Measurements from ENCODE around the gene RUSC2. TPM values are rescaled to one million over a fixed set of nuclear protein-coding genes. Genes with fewer than 3 reads are reported as not detected.
"Not testable (repeated sequence)": the region's sequence is repeated elsewhere in the genome, so short reads cannot be mapped to it uniquely, and the experiment has no call there.

Gene RUSC2
- total RNA-seq, 1 donor from 2014 or later = 27.5 TPM

DNA sequence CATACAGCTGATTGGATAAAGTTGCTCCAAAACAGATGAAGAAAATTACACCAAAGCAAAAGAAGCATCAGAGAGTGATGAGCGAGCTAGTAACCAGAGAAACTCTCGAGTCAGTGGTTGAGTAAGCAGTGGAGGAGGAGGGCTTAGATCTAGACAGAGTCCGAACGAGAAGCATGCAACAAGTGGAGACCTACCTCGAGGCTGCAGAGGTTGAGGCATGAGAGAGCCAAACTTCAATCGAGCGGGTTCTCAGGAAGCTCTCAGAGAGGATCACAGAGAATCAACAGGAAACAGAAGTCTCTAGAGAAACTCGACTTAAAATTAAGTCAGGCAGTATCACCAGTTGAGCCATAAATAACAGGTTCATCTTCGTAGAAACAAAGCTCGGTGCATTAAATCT, 6.1 kb downstream of the RUSC2 start:
- TF ChIP-seq, protein P1, sequence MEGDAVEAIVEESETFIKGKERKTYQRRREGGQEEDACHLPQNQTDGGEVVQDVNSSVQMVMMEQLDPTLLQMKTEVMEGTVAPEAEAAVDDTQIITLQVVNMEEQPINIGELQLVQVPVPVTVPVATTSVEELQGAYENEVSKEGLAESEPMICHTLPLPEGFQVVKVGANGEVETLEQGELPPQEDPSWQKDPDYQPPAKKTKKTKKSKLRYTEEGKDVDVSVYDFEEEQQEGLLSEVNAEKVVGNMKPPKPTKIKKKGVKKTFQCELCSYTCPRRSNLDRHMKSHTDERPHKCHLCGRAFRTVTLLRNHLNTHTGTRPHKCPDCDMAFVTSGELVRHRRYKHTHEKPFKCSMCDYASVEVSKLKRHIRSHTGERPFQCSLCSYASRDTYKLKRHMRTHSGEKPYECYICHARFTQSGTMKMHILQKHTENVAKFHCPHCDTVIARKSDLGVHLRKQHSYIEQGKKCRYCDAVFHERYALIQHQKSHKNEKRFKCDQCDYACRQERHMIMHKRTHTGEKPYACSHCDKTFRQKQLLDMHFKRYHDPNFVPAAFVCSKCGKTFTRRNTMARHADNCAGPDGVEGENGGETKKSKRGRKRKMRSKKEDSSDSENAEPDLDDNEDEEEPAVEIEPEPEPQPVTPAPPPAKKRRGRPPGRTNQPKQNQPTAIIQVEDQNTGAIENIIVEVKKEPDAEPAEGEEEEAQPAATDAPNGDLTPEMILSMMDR (IDR thresholded peaks at IDR 0.05; ENCODE audit: borderline replicate concordance) = no peak
- H3K36me3 ChIP-seq = peaks cover 11% of the 10 kb centered on the region
- peaks cover 5% of the 10 kb centered on the region for H3K9me3 ChIP-seq (replicated peaks)
- H3K4me1 ChIP-seq = peaks cover 56% of the 10 kb centered on the region
- peak overlapping the region; percentile 0 for H3K27ac ChIP-seq (replicated peaks)
- intact Hi-C loops (cut with micrococcal nuclease) = no loop called here
- DNase-seq = no peak
- H3K27me3 ChIP-seq (ENCODE audit: low read depth) = no peaks in the 10 kb centered on the region
- no peak overlapping the region for H3K4me3 ChIP-seq

DNA sequence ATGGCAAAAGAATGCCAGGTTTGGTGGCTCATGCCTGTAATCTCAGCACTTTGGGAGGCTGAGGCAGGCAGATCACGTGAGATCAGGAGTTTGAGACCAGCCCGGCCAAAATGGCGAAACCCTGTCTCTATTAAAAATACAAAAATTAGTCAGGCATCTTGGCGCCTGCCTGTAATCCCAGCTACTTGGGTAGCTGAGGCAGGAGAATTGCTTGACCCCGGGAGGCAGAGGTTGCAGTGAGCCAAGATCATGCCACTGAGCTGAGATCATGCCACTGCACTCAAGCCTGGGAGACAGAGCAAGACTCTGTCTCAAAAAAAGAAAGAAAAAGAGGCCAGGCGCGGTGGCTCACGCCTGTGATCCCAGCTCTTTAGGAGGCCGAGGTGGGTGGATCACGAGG, 8.3 kb downstream of the RUSC2 start:
- Histone ChIP-seq H3K36me3 (peaks cover 11% of the 10 kb centered on the region), H3K4me1 (peaks cover 52% of the 10 kb centered on the region), H3K27ac (replicated peaks) (peak overlapping the region; percentile 74)
- H3K9me3 ChIP-seq (replicated peaks); intact Hi-C loops (cut with micrococcal nuclease); DNase-seq; H3K27me3 ChIP-seq (ENCODE audit: low read depth); H3K4me3 ChIP-seq: not testable (repeated sequence)

DNA sequence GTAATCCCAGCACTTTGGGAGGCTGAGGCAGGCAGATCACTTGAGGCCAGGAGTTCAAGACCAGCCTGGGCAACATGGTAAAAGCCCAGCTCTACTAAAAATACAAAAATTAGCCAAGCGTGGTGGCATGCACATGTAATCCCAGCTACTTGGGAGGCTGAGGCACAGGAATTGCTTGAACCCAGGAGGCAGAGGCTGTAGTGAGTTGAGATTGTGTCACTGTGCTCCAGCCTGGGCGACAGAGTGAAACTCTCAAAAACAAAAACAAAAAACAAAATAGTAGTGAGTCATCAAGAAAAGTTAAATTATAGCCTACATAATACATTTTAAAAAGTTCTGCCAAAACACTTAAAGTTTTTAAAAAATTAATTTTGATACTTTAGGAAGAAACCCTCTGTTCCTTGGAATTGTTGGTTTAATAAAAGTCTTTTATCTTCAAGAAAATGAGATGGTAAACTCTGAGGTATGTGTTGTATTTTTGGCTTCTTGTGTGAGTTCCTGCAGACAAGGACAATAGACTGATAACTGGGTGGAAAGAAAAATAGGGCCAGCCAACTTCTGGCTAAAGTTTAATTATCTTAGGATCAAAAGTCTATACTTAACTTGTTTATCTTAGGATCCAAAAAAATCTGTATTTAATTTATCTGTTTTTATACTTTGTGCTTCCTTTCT, 9.3 kb downstream of the RUSC2 start:
- H3K4me3 ChIP-seq = no peak overlapping the region
- TF ChIP-seq, protein P1 (IDR thresholded peaks at IDR 0.05; ENCODE audit: borderline replicate concordance) = no peak
- no peaks in the 10 kb centered on the region for H3K27me3 ChIP-seq (ENCODE audit: low read depth)
- H3K4me1 ChIP-seq = peaks cover 52% of the 10 kb centered on the region
- no peak for DNase-seq
- intact Hi-C loops (cut with micrococcal nuclease) = no loop called here
- peak overlapping the region; percentile 74 for H3K27ac ChIP-seq (replicated peaks)
- H3K9me3 ChIP-seq (replicated peaks) = no peaks in the 10 kb centered on the region
- H3K36me3 ChIP-seq = peaks cover 11% of the 10 kb centered on the region

DNA sequence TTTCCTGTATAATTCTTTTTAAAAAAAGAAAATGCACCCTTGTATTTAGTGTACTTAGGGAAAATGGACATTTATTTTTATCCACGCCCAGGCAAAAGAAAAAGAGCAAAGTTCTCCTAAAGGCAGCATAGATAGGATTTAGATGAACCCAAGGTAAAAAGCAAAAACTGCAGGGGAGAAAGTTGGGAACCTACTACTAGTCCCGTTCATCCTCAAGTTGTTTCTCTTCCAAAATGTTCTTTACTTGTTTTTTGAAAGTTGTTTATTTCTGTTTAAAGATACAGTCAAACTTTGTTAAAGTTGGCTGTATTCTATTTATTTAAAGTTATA, 9.8 kb downstream of the RUSC2 start:
- no peak for DNase-seq
- intact Hi-C loops (cut with micrococcal nuclease) = no loop called here
- TF ChIP-seq, protein P1 (IDR thresholded peaks at IDR 0.05; ENCODE audit: borderline replicate concordance) = no peak
- Histone ChIP-seq H3K27me3 (ENCODE audit: low read depth) (no peaks in the 10 kb centered on the region), H3K36me3 (peaks cover 11% of the 10 kb centered on the region), H3K27ac (replicated peaks) (peak overlapping the region; percentile 74), H3K4me3 (no peak overlapping the region), H3K4me1 (peaks cover 52% of the 10 kb centered on the region), H3K9me3 (replicated peaks) (no peaks in the 10 kb centered on the region)

DNA sequence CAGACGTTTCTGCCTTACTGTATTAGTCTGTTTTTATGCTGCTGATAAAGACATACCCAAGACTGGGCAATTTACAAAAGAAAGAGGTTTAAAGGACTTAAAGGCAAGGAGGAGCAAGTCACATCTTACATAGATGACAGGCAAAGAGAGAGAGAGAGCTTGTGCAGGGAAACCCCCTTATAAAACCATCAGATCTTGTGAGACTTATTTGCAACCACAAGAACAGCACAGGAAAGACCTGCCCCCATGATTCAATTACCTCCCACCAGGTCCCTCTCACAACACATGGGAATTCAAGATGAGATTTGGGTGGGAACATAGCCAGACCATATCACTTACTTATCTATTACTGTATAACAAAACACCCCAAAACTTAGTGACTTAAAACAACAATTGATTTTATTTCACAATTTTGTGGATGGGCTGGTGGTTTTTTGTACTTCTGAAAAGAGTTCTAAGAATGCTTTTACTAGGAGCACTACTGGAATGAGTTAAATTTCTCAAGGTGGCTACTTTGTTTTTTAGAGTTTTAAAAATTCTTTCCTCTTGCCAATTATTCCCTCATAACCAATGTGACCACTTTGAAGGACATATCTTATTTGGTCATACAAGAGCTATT, 10.3 kb downstream of the RUSC2 start:
- Histone ChIP-seq H3K27me3 (ENCODE audit: low read depth) (no peaks in the 10 kb centered on the region), H3K4me3 (no peak overlapping the region), H3K9me3 (replicated peaks) (no peaks in the 10 kb centered on the region), H3K4me1 (peaks cover 52% of the 10 kb centered on the region), H3K27ac (replicated peaks) (peak overlapping the region; percentile 74), H3K36me3 (peaks cover 11% of the 10 kb centered on the region)
- intact Hi-C loops (cut with micrococcal nuclease) = no loop called here
- TF ChIP-seq, protein P1 (IDR thresholded peaks at IDR 0.05; ENCODE audit: borderline replicate concordance) = no peak
- DNase-seq = no peak

DNA sequence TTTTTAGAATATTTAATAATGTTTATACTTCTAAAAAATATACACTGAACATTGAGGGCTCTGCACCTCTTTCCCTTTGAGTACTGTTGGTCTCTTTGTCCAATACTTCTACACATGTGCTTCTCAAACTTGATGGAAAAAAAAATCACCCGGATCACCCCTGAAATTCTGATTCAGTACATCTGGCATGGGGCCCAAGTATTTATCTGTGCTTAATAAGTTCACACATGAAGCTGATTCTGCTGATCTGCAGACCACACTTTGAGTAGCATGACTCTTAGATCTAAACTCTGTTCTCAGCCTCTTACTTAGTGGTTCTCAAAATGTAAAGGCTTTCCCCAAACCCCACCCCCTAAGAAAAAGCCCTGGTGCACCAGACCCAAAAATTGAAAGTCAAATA, 12.0 kb downstream of the RUSC2 start:
- H3K27me3 ChIP-seq (ENCODE audit: low read depth) = no peaks in the 10 kb centered on the region
- intact Hi-C loops (cut with micrococcal nuclease) = no loop called here
- H3K4me1 ChIP-seq = peaks cover 52% of the 10 kb centered on the region
- peak overlapping the region; percentile 24 for H3K27ac ChIP-seq (replicated peaks)
- DNase-seq = no peak
- TF ChIP-seq, protein P1 (IDR thresholded peaks at IDR 0.05; ENCODE audit: borderline replicate concordance) = no peak
- H3K9me3 ChIP-seq (replicated peaks) = no peaks in the 10 kb centered on the region
- H3K36me3 ChIP-seq = no peaks in the 10 kb centered on the region
- no peak overlapping the region for H3K4me3 ChIP-seq
